IMR-90 (cell line): Measurements from ENCODE around the gene SGO1. TPM values are rescaled to one million over a fixed set of nuclear protein-coding genes. Genes with fewer than 3 reads are reported as not detected.

ENCODE experiments used
- microRNA-seq, 2 experiments: library from miRNA; stranded (forward) in 1 of 2; unstranded in 1 of 2; fragments of 10-50 nt in 1 of 2; fragments of <30 nt in 1 of 2; gene quantifications in 1 of 2; microRNA quantifications in 1 of 2; one replicate each; pipeline versions ENCODE3 to v1.1.0; 2013 to 2020; ENCODE audit not compliant: insufficient read depth in 1 of 2, insufficient read length in 1 of 2, unreplicated experiment in 1 of 2
- polyA plus RNA-seq, 3 experiments: library from polyadenylated mRNA; depleted of rRNA; stranded (reverse); fragments of >200 nt; gene quantifications; 2 replicates each; pipeline ENCODE4 v1.2.3, GENCODE V29; 2012; ENCODE audit warnings: low replicate concordance in 1 of 3
- small RNA-seq, 5 experiments: library from RNA; depleted of rRNA; stranded (forward); fragments of <200 nt; gene quantifications; one replicate each; pipeline ENCODE3, GENCODE V24; 2012
- total RNA-seq: library from RNA; depleted of rRNA; stranded (reverse); fragments of >200 nt; gene quantifications from 2 replicates; pipeline ENCODE4 v1.2.3, GENCODE V29; 2012; rRNA removed

SGO1 gene
- total and polyA plus RNA-seq, 2 of the 4 experiments (the other 2 are of a cell fraction) = 3.2 to 5.2 TPM

Small RNA genes within 50 kb of the gene (microRNA-seq; reads per million reads assigned to microRNA genes)
- gene MIR3135A = 0 reads per million in 2 experiments

Small RNA genes within 50 kb of the gene (small RNA-seq; reads per million reads assigned to genes)
- gene MIR3135A = 0 reads per million in 5 experiments

Other genes starting within 250 kb of the SGO1 start
- gene RAB5A, start 239.1 kb downstream of the SGO1 start, total RNA-seq = 46.4 and 82.8 TPM in 2 replicates
- gene RAB5A, start 239.1 kb downstream of the SGO1 start, polyA plus RNA-seq (2012; rRNA removed) = 33.3 and 37.2 TPM in 2 replicates
- gene PP2D1, start 173.9 kb downstream of the SGO1 start, total RNA-seq = not detected in 2 replicates
- gene PP2D1, start 173.9 kb downstream of the SGO1 start, polyA plus RNA-seq (2012; rRNA removed) = not detected in 2 replicates
- gene KAT2B, start 145.8 kb downstream of the SGO1 start, total RNA-seq = 2.2 and 3.1 TPM in 2 replicates
- gene KAT2B, start 145.8 kb downstream of the SGO1 start, polyA plus RNA-seq (2012; rRNA removed) = 1.6 and 2.0 TPM in 2 replicates